Effector memory CD8-positive, alpha-beta T cell (primary cell): ENCODE results near the gene PRKN.

ENCODE experiments used
- ATAC-seq: fragments of 150-1000 bp; cut with Tn5 transposase; replicated peaks from 2 replicates; pipeline ENCODE4 v1.10.0; 2021; ENCODE audit warnings: mild to moderate bottlenecking, moderate library complexity
- DNase-seq, 3 experiments: peaks; one replicate each; pipeline ENCODE4 v3.0.0; 2021
- H3K27ac Mint-ChIP-seq, 2 donors: one replicate each; pipeline ENCODE4 v1.8.0; 2022; ENCODE audit warnings: mild to moderate bottlenecking in 2 of 2, mixed read lengths in 2 of 2, moderate library complexity in 2 of 2
- H3K27me3 Mint-ChIP-seq, 2 donors: one replicate each; pipeline ENCODE4 v1.8.0; 2022; ENCODE audit warnings: mixed read lengths in 2 of 2
- H3K36me3 Mint-ChIP-seq: one replicate; pipeline ENCODE4 v1.8.0; 2022; ENCODE audit warnings: mild to moderate bottlenecking, moderate library complexity, mixed read lengths; ENCODE audit not compliant: insufficient read depth
- H3K4me1 Mint-ChIP-seq, 2 donors: one replicate each; pipeline ENCODE4 v1.8.0; 2022; ENCODE audit warnings: low read depth in 2 of 2, mixed read lengths in 2 of 2
- H3K4me3 Mint-ChIP-seq, 2 donors: one replicate each; pipeline ENCODE4 v1.8.0; 2022; ENCODE audit warnings: mild to moderate bottlenecking in 2 of 2, mixed read lengths in 2 of 2, moderate library complexity in 2 of 2
- H3K9me3 Mint-ChIP-seq, 2 donors: one replicate each; pipeline ENCODE4 v1.8.0; 2022; ENCODE audit warnings: mixed read lengths in 2 of 2

PRKN gene

GRCh38 chr6:161583584-161583983, 1144.0 kb downstream of the PRKN start:
- H3K27me3 Mint-ChIP-seq = no peaks in the 10 kb centered on the region
- DNase-seq (no peak), ATAC-seq (no peak)
- H3K4me1 Mint-ChIP-seq = peaks cover 0 to 2% of the 10 kb centered on the region in 2 donors
- no peak overlapping the region for H3K27ac Mint-ChIP-seq
- peaks cover 0 to 3% of the 10 kb centered on the region in 2 donors for H3K9me3 Mint-ChIP-seq
- H3K4me3 Mint-ChIP-seq = no peak overlapping the region
- no peaks in the 10 kb centered on the region for H3K36me3 Mint-ChIP-seq

GRCh38 chr6:161578478-161578877, 1149.1 kb downstream of the PRKN start:
- Mint-ChIP-seq H3K4me1 (peaks cover 0 to 4% of the 10 kb centered on the region in 2 donors), H3K36me3 (no peaks in the 10 kb centered on the region), H3K27ac (no peak overlapping the region), H3K9me3 (no peaks in the 10 kb centered on the region), H3K27me3 (no peaks in the 10 kb centered on the region), H3K4me3 (no peak overlapping the region)
- ATAC-seq = peak; percentile 53
- DNase-seq = no peak

- Mint-ChIP-seq H3K4me3 (no peak overlapping the region), H3K27me3 (no peaks in the 10 kb centered on the region), H3K9me3 (no peaks in the 10 kb centered on the region), H3K4me1 (peaks cover 0 to 4% of the 10 kb centered on the region in 2 donors), H3K36me3 (no peaks in the 10 kb centered on the region), H3K27ac (no peak overlapping the region)
- DNase-seq (no peak), ATAC-seq (no peak)
These were observed 1151.9 kb downstream of the PRKN start for GRCh38 chr6:161575523-161576254.

- DNase-seq (no peak), ATAC-seq (no peak)
- Mint-ChIP-seq H3K27ac (no peak overlapping the region), H3K4me1 (no peaks in the 10 kb centered on the region), H3K9me3 (no peaks in the 10 kb centered on the region), H3K4me3 (no peak overlapping the region), H3K27me3 (peaks cover 0 to 6% of the 10 kb centered on the region in 2 donors), H3K36me3 (no peaks in the 10 kb centered on the region)
These were observed 1158.6 kb downstream of the PRKN start for GRCh38 chr6:161568885-161569456.

GRCh38 chr6:161564952-161565351, 1162.6 kb downstream of the PRKN start:
- ATAC-seq (no peak), DNase-seq (no peak)
- Mint-ChIP-seq H3K27me3 (peaks cover 0 to 6% of the 10 kb centered on the region in 2 donors), H3K9me3 (no peaks in the 10 kb centered on the region), H3K4me1 (no peaks in the 10 kb centered on the region), H3K36me3 (no peaks in the 10 kb centered on the region), H3K27ac (no peak overlapping the region), H3K4me3 (no peak overlapping the region)

- Mint-ChIP-seq H3K27ac (no peak overlapping the region), H3K4me1 (no peaks in the 10 kb centered on the region), H3K27me3 (no peaks in the 10 kb centered on the region), H3K4me3 (no peak overlapping the region), H3K36me3 (no peaks in the 10 kb centered on the region), H3K9me3 (no peaks in the 10 kb centered on the region)
- DNase-seq (no peak), ATAC-seq (no peak)
These were observed 1165.7 kb downstream of the PRKN start for GRCh38 chr6:161561908-161562307.

- no peak for DNase-seq
- peaks cover 0 to 2% of the 10 kb centered on the region in 2 donors for H3K9me3 Mint-ChIP-seq
- H3K27ac Mint-ChIP-seq = no peak overlapping the region
- no peaks in the 10 kb centered on the region for H3K27me3 Mint-ChIP-seq
- no peaks in the 10 kb centered on the region for H3K36me3 Mint-ChIP-seq
- H3K4me1 Mint-ChIP-seq = no peaks in the 10 kb centered on the region
- H3K4me3 Mint-ChIP-seq = no peak overlapping the region
- no peak for ATAC-seq
These were observed 1170.0 kb downstream of the PRKN start for GRCh38 chr6:161557333-161558107.

GRCh38 chr6:161554883-161555282, 1172.7 kb downstream of the PRKN start:
- Mint-ChIP-seq H3K9me3 (peaks cover 2 to 9% of the 10 kb centered on the region in 2 donors), H3K27me3 (no peaks in the 10 kb centered on the region), H3K36me3 (no peaks in the 10 kb centered on the region), H3K4me1 (no peaks in the 10 kb centered on the region), H3K27ac (no peak overlapping the region), H3K4me3 (no peak overlapping the region)
- DNase-seq = no peak
- ATAC-seq = no peak

GRCh38 chr6:161549977-161550655, 1177.5 kb downstream of the PRKN start:
- H3K4me1 Mint-ChIP-seq = peaks cover 0 to 4% of the 10 kb centered on the region in 2 donors
- H3K9me3 Mint-ChIP-seq = peaks cover 2 to 9% of the 10 kb centered on the region in 2 donors
- no peak overlapping the region for H3K4me3 Mint-ChIP-seq
- H3K27me3 Mint-ChIP-seq = no peaks in the 10 kb centered on the region
- ATAC-seq = no peak
- DNase-seq = no peak
- no peaks in the 10 kb centered on the region for H3K36me3 Mint-ChIP-seq
- no peak overlapping the region for H3K27ac Mint-ChIP-seq

- ATAC-seq (no peak), DNase-seq (no peak)
- peaks cover 0 to 4% of the 10 kb centered on the region in 2 donors for H3K4me1 Mint-ChIP-seq
- H3K4me3 Mint-ChIP-seq = no peak overlapping the region
- peaks cover 2 to 9% of the 10 kb centered on the region in 2 donors for H3K9me3 Mint-ChIP-seq
- no peaks in the 10 kb centered on the region for H3K36me3 Mint-ChIP-seq
- H3K27ac Mint-ChIP-seq = no peak overlapping the region
- no peaks in the 10 kb centered on the region for H3K27me3 Mint-ChIP-seq
These were observed 1178.8 kb downstream of the PRKN start for GRCh38 chr6:161548713-161549296.

GRCh38 chr6:161547617-161548016, 1179.9 kb downstream of the PRKN start:
- Mint-ChIP-seq H3K36me3 (no peaks in the 10 kb centered on the region), H3K4me1 (peaks cover 0 to 4% of the 10 kb centered on the region in 2 donors), H3K4me3 (no peak overlapping the region), H3K27ac (no peak overlapping the region), H3K27me3 (no peaks in the 10 kb centered on the region), H3K9me3 (peaks cover 0 to 9% of the 10 kb centered on the region in 2 donors)
- DNase-seq (no peak), ATAC-seq (no peak)

GRCh38 chr6:161546632-161547031, 1180.9 kb downstream of the PRKN start:
- Mint-ChIP-seq H3K27me3 (no peaks in the 10 kb centered on the region), H3K27ac (no peak overlapping the region), H3K4me3 (no peak overlapping the region), H3K4me1 (peaks cover 0 to 4% of the 10 kb centered on the region in 2 donors), H3K36me3 (no peaks in the 10 kb centered on the region), H3K9me3 (peaks cover 0 to 5% of the 10 kb centered on the region in 2 donors)
- no peak for ATAC-seq
- no peak for DNase-seq

GRCh38 chr6:161545741-161546140, 1181.8 kb downstream of the PRKN start:
- no peaks in the 10 kb centered on the region for H3K36me3 Mint-ChIP-seq
- ATAC-seq (no peak), DNase-seq (no peak)
- H3K27me3 Mint-ChIP-seq = no peaks in the 10 kb centered on the region
- no peak overlapping the region for H3K4me3 Mint-ChIP-seq
- no peaks in the 10 kb centered on the region for H3K9me3 Mint-ChIP-seq
- H3K4me1 Mint-ChIP-seq = peaks cover 0 to 4% of the 10 kb centered on the region in 2 donors
- H3K27ac Mint-ChIP-seq = no peak overlapping the region
